ENCODE data around the gene BTN2A1.
"Not testable (repeated sequence)": the region's sequence is repeated elsewhere in the genome, so short reads cannot be mapped to it uniquely, and the experiment has no call there.

The BTN2A1 gene

GRCh38 chr6:26457806-26458688 is at the start of gene BTN2A1:
Gene BTN2A1, plus strand, starts transcription at chr6:26457955. Its CDS starts 682 bp downstream, at chr6:26458637.
- H3K9me3 ChIP-seq (ENCODE audit: control insufficient read depth, low read depth, low read length), result no peaks in the 10 kb centered on the region
- peak within 1 kb of the TSS; percentile 95 for H3K9ac ChIP-seq (ENCODE audit: low read length)
- peaks cover 20% of the 10 kb centered on the region for H3K36me3 ChIP-seq (ENCODE audit: control insufficient read depth, low read depth, low read length)
- no peaks in the 10 kb centered on the region for H3K27me3 ChIP-seq (ENCODE audit: control insufficient read depth, insufficient read depth, low read length)
- H3K27ac ChIP-seq (ENCODE audit: low read length), result peak within 1 kb of the TSS; percentile 93
- H3K4me3 ChIP-seq (ENCODE audit: low read length), result peak within 1 kb of the TSS; percentile 96
- H3K4me1 ChIP-seq (ENCODE audit: control insufficient read depth, low read depth, low read length), result no peaks in the 10 kb centered on the region

DNA sequence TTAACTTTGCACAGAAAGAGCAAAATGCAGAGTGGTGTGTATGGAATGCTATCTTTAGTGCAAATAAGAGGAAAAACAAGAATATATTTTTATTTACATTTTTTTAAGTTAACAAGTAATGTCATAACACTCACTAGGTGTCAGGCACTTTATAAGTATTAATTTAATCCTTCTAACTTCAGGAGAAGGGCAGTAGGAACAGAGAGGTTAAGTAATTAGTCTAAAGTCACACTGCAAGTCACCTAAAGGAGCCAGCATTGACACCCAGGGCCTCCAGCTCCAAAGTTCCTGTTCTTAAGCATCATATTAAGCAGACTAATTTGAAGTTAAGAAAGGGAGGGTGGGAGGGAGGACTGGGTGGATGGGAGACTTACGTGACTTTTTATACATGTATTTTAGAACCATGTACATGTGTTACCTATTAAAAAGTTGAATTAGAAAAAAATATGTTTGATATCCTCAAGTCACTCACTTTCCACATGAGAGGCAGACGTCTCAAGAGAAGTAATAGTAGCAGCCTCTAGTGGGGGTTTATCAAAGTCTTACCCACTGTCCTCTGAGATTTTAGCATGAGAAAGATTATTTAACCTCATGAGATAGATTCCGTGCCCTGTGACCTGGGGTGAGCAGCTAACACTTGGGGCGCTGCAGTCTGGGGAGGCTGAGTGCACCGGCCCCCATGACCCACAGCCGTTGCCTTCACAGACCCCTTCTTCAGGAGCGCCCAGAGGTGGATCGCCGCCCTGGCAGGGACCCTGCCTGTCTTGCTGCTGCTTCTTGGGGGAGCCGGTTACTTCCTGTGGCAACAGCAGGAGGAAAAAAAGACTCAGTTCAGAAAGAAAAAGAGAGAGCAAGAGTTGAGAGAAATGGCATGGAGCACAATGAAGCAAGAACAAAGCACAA is 48.7 kb upstream of the BTN2A1 start:
- Histone ChIP-seq H3K9me3 (ENCODE audit: control insufficient read depth, low read depth, low read length) (no peaks in the 10 kb centered on the region), H3K27me3 (ENCODE audit: control insufficient read depth, insufficient read depth, low read length) (no peaks in the 10 kb centered on the region), H3K4me1 (ENCODE audit: control insufficient read depth, low read depth, low read length) (peaks cover 6% of the 10 kb centered on the region), H3K4me3 (ENCODE audit: low read length) (no peak overlapping the region), H3K27ac (ENCODE audit: low read length) (no peak overlapping the region), H3K9ac (ENCODE audit: low read length) (no peak overlapping the region), H3K36me3 (ENCODE audit: control insufficient read depth, low read depth, low read length) (no peaks in the 10 kb centered on the region)

DNA sequence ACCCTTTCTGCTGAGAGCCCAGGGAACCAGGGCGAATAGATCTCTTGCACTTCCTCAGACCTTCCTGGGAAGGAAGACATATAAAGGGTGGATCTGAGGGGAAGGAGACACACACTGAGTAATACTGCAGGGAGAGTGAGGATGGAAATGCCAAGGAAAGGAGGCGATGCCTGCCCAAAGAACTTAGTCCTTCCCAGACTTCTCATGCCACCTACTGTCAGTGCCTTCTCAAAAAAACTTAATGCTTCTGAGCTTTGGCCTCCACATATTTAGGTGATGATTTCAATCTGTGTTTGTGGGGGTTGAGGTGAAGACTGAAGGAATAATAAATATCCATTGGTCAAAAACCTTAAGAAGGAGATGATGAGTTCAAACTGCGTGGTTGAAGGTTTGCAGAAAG is 46.0 kb upstream of the BTN2A1 start:
- Histone ChIP-seq H3K9me3 (ENCODE audit: control insufficient read depth, low read depth, low read length) (no peaks in the 10 kb centered on the region), H3K4me1 (ENCODE audit: control insufficient read depth, low read depth, low read length) (peaks cover 6% of the 10 kb centered on the region), H3K36me3 (ENCODE audit: control insufficient read depth, low read depth, low read length) (no peaks in the 10 kb centered on the region), H3K27ac (ENCODE audit: low read length) (no peak overlapping the region), H3K27me3 (ENCODE audit: control insufficient read depth, insufficient read depth, low read length) (no peaks in the 10 kb centered on the region), H3K4me3 (ENCODE audit: low read length) (no peak overlapping the region), H3K9ac (ENCODE audit: low read length) (no peak overlapping the region)

DNA sequence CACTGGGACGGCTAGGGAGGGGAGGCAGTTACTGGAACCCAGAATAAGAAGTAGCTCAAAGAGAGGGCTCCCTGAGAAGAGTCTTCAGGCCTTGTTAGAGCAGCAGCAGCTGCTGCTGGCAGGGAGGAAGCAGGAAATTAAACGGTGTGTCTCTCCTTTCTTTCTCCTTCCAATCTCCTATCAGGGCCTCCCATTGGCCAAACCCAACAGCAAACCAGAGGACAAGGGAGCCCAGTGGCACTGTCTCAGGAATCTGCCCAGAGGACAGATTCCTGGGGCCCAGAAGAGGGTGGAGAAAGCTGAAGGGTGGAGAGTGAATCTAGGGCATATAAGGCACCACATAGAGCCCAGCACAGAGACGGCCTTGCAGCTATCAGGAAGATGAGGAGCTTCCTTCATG is 45.5 kb upstream of the BTN2A1 start:
- no peaks in the 10 kb centered on the region for H3K9me3 ChIP-seq (ENCODE audit: control insufficient read depth, low read depth, low read length)
- no peaks in the 10 kb centered on the region for H3K27me3 ChIP-seq (ENCODE audit: control insufficient read depth, insufficient read depth, low read length)
- H3K27ac ChIP-seq (ENCODE audit: low read length), result no peak overlapping the region
- no peak overlapping the region for H3K4me3 ChIP-seq (ENCODE audit: low read length)
- H3K36me3 ChIP-seq (ENCODE audit: control insufficient read depth, low read depth, low read length), result no peaks in the 10 kb centered on the region
- H3K4me1 ChIP-seq (ENCODE audit: control insufficient read depth, low read depth, low read length), result peaks cover 6% of the 10 kb centered on the region
- no peak overlapping the region for H3K9ac ChIP-seq (ENCODE audit: low read length)

DNA sequence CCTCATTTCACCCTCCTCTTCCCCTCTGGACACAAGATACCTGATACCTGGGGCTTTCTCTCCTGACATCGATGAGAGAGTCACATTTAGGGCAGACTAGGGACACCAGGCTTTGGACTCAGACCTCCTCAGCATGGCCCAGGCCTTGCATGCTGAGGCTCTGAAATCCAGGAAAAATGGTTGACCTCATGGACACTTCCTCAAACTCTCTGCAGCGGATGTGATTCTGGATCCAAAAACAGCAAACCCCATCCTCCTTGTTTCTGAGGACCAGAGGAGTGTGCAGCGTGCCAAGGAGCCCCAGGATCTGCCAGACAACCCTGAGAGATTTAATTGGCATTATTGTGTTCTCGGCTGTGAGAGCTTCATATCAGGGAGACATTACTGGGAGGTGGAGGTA is 44.8 kb upstream of the BTN2A1 start:
- Histone ChIP-seq H3K4me3 (ENCODE audit: low read length) (no peak overlapping the region), H3K9ac (ENCODE audit: low read length) (no peak overlapping the region), H3K27ac (ENCODE audit: low read length) (no peak overlapping the region), H3K36me3 (ENCODE audit: control insufficient read depth, low read depth, low read length) (no peaks in the 10 kb centered on the region), H3K4me1 (ENCODE audit: control insufficient read depth, low read depth, low read length) (peaks cover 6% of the 10 kb centered on the region), H3K9me3 (ENCODE audit: control insufficient read depth, low read depth, low read length) (no peaks in the 10 kb centered on the region), H3K27me3 (ENCODE audit: control insufficient read depth, insufficient read depth, low read length) (no peaks in the 10 kb centered on the region)

DNA sequence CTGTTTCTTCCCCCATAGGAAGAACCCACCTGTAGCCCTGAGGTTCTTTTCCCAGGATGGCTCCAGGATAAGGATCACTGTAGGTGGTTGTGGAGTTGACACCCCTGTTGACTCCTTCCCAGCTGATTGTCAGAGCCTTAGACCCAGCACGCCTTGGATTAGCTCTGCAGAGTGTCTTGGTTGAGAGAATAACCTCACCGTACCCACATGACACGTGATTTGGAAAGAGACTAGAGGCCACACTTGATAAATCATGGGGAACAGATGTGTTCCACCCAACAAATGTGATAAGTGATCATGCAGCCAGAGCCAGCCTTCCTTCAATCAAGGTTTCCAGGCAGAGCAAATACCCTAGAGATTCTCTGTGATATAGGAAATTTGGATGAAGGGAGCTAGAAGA is 43.5 kb upstream of the BTN2A1 start:
- Histone ChIP-seq H3K4me3 (ENCODE audit: low read length) (no peak overlapping the region), H3K9me3 (ENCODE audit: control insufficient read depth, low read depth, low read length) (no peaks in the 10 kb centered on the region), H3K9ac (ENCODE audit: low read length) (no peak overlapping the region), H3K27me3 (ENCODE audit: control insufficient read depth, insufficient read depth, low read length) (no peaks in the 10 kb centered on the region), H3K4me1 (ENCODE audit: control insufficient read depth, low read depth, low read length) (peaks cover 4% of the 10 kb centered on the region), H3K27ac (ENCODE audit: low read length) (no peak overlapping the region), H3K36me3 (ENCODE audit: control insufficient read depth, low read depth, low read length) (no peaks in the 10 kb centered on the region)

DNA sequence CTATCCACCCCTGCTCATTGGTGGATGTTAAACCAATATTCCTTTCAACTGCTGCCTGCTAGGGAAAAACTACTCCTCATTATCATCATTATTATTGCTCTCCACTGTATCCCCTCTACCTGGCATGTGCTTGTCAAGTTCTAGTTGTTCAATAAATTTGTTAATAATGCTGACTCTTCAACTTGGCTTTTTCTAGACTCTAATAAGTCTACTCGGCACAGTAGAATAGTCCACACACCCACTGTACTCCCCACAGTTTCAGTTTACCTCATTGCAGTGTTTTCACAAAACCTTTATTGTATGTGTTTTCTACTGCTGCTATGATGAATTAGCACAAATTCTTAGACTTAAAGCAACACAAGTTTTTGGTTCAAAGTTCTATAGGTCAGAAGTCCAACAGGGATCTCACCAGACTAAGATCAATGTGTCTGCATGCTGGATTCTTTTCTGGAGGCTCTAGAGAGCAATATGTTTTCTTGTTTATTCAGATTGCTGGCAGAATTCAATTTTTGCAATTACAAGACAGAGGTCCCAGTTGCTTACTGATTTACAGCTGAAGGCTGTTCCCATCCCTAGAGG is 42.6 kb upstream of the BTN2A1 start:
- H3K9ac ChIP-seq (ENCODE audit: low read length), result no peak overlapping the region

GRCh38 chr6:26415791-26416190 is 42.0 kb upstream of the BTN2A1 start:
- Histone ChIP-seq H3K4me1 (ENCODE audit: control insufficient read depth, low read depth, low read length) (peaks cover 7% of the 10 kb centered on the region), H3K36me3 (ENCODE audit: control insufficient read depth, low read depth, low read length) (no peaks in the 10 kb centered on the region), H3K27me3 (ENCODE audit: control insufficient read depth, insufficient read depth, low read length) (no peaks in the 10 kb centered on the region), H3K9me3 (ENCODE audit: control insufficient read depth, low read depth, low read length) (no peaks in the 10 kb centered on the region), H3K27ac (ENCODE audit: low read length) (no peak overlapping the region), H3K4me3 (ENCODE audit: low read length) (no peak overlapping the region), H3K9ac (ENCODE audit: low read length) (no peak overlapping the region)

More for the DNA sequence above, 42.6 kb upstream of the BTN2A1 start:
- no peaks in the 10 kb centered on the region for H3K9me3 ChIP-seq (ENCODE audit: control insufficient read depth, low read depth, low read length)
- no peak overlapping the region for H3K4me3 ChIP-seq (ENCODE audit: low read length)
- no peaks in the 10 kb centered on the region for H3K27me3 ChIP-seq (ENCODE audit: control insufficient read depth, insufficient read depth, low read length)
- no peak overlapping the region for H3K27ac ChIP-seq (ENCODE audit: low read length)
- no peaks in the 10 kb centered on the region for H3K36me3 ChIP-seq (ENCODE audit: control insufficient read depth, low read depth, low read length)
- H3K4me1 ChIP-seq (ENCODE audit: control insufficient read depth, low read depth, low read length), result peaks cover under 1% of the 10 kb centered on the region

DNA sequence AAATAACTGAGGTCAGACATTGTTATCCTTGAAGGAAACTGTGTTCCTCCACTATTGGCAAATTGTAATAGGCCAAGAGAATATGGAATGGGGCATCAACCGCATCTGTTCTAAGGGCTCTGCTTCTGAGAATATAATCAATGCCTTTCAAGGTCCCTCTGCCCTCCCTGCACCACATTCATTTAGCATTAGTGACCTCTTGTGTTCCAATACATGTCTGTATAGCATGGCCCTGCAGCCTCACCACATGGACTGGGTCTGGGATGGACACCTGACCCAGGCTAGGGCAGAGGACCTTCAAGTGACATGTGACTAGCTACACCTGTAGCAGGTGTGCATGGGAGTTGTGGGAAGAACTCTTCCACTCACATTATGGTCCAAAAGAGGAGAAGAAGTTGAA is 41.5 kb upstream of the BTN2A1 start:
- Histone ChIP-seq H3K4me1 (ENCODE audit: control insufficient read depth, low read depth, low read length) (peaks cover 10% of the 10 kb centered on the region), H3K36me3 (ENCODE audit: control insufficient read depth, low read depth, low read length) (no peaks in the 10 kb centered on the region), H3K4me3 (ENCODE audit: low read length) (no peak overlapping the region), H3K27me3 (ENCODE audit: control insufficient read depth, insufficient read depth, low read length) (no peaks in the 10 kb centered on the region), H3K9me3 (ENCODE audit: control insufficient read depth, low read depth, low read length) (no peaks in the 10 kb centered on the region), H3K27ac (ENCODE audit: low read length) (no peak overlapping the region), H3K9ac (ENCODE audit: low read length) (no peak overlapping the region)

DNA sequence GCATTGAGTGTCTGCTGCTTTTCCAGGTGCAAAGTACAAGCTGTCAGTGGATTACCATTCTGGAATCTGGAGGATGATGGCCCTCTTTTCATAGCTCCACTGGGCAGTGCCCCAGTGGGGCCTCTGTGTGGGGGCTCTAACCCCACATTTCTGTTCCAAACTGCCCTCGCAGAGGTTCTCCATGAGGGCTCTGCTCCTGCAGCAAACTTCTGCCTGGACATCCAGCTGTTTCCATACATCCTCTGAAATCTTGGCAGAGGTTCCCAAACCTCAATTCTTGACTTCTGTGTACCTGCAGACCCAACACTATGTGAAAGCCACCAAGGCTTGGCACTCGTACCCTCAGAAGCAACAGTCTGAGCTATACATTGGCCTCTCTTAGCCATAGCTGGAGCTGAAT is 39.7 kb upstream of the BTN2A1 start:
- H3K27me3 ChIP-seq (ENCODE audit: control insufficient read depth, insufficient read depth, low read length); H3K9me3 ChIP-seq (ENCODE audit: control insufficient read depth, low read depth, low read length); H3K4me3 ChIP-seq (ENCODE audit: low read length); H3K9ac ChIP-seq (ENCODE audit: low read length); H3K36me3 ChIP-seq (ENCODE audit: control insufficient read depth, low read depth, low read length); H3K27ac ChIP-seq (ENCODE audit: low read length): not testable (repeated sequence)
- H3K4me1 ChIP-seq (ENCODE audit: control insufficient read depth, low read depth, low read length), result peaks cover 10% of the 10 kb centered on the region

DNA sequence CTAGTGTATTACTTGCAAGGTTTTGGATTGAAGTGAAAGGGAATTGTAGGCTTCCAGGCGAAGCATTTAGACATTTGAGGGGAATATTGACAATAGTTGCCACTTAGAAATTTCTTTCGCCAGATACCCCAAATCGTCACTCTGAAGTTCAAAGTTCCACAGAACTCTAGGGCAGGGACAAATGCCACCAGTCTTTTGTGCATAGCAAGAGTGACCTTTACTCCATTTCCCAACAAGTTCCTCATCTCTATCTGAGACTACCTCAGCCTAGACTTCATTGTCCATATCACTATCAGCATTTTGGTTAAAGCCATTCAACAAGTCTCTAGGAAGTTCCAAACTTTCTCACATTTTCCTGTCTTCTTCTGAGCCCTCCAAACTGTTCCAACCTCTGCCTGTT is 39.0 kb upstream of the BTN2A1 start:
- not testable (repeated sequence) for H3K27me3 ChIP-seq (ENCODE audit: control insufficient read depth, insufficient read depth, low read length); H3K4me3 ChIP-seq (ENCODE audit: low read length); H3K9ac ChIP-seq (ENCODE audit: low read length); H3K27ac ChIP-seq (ENCODE audit: low read length); H3K9me3 ChIP-seq (ENCODE audit: control insufficient read depth, low read depth, low read length); H3K36me3 ChIP-seq (ENCODE audit: control insufficient read depth, low read depth, low read length)
- H3K4me1 ChIP-seq (ENCODE audit: control insufficient read depth, low read depth, low read length), result peaks cover 10% of the 10 kb centered on the region
